Fibroblast of the conjunctiva (primary cell): ENCODE results near the gene PLK1.
"Not testable (repeated sequence)": the region's sequence is repeated elsewhere in the genome, so short reads cannot be mapped to it uniquely, and the experiment has no call there.

Experiments used
- DNase-seq: peaks from one replicate; pipeline ENCODE4 v3.0.0-alpha.2; 2010; ENCODE audit warnings: low read depth

PLK1 gene

GRCh38 chr16:23710504-23710903 is 31.8 kb downstream of the PLK1 start:
- DNase-seq: no peak

GRCh38 chr16:23711785-23712184 is 33.1 kb downstream of the PLK1 start:
- DNase-seq: no peak

- no peak for DNase-seq
These were observed 34.3 kb downstream of the PLK1 start, which contains the start of gene ERN2 for GRCh38 chr16:23712976-23713375. TSS of gene ERN2 (minus strand) at chr16:23713222. CDS start at chr16:23713187, 35 bp downstream.

- DNase-seq: no peak
These were observed 37.8 kb downstream of the PLK1 start for GRCh38 chr16:23716484-23716883.

GRCh38 chr16:23722613-23723240 is 44.0 kb downstream of the PLK1 start:
- DNase-seq: not testable (repeated sequence)

- no peak for DNase-seq
These were observed 45.6 kb downstream of the PLK1 start for GRCh38 chr16:23724096-23724784.

- no peak for DNase-seq
These were observed 46.1 kb downstream of the PLK1 start for GRCh38 chr16:23724785-23725131.

GRCh38 chr16:23726710-23727109 is 48.0 kb downstream of the PLK1 start:
- no peak for DNase-seq

- no peak for DNase-seq
These were observed 49.4 kb downstream of the PLK1 start for GRCh38 chr16:23728112-23728477.

GRCh38 chr16:23729503-23730424 is 51.1 kb downstream of the PLK1 start:
- peak; percentile 63 for DNase-seq

- DNase-seq: no peak
These were observed 55.6 kb downstream of the PLK1 start for GRCh38 chr16:23734176-23734893.

- not testable (repeated sequence) for DNase-seq
These were observed 58.8 kb downstream of the PLK1 start for GRCh38 chr16:23737423-23738028.

- no peak for DNase-seq
These were observed 60.8 kb downstream of the PLK1 start for GRCh38 chr16:23739516-23739915.
